Smooth muscle cell (in vitro differentiated cells): ENCODE results near the gene GLMP. TPM values are rescaled to one million over a fixed set of nuclear protein-coding genes. Genes with fewer than 3 reads are reported as not detected.

Source experiments
- DNase-seq: peaks from one replicate; lab custom pipeline; 2025; ENCODE audit not compliant: unreplicated experiment; lab: John Stamatoyannopoulos, UW
- H2AFZ ChIP-seq: fragments of 200-600 bp; sonication (generic); 2 replicates; pipeline ENCODE4 v1.6.0; 2016; ENCODE audit warnings: antibody characterized with exemption, low read depth, mild to moderate bottlenecking
- H3F3A ChIP-seq: fragments of 200-600 bp; sonication (generic); 2 replicates; pipeline ENCODE4 v1.6.0; 2017; ENCODE audit warnings: antibody characterized with exemption, low read depth
- H3K27ac ChIP-seq: fragments of 200-600 bp; sonication (generic); 2 replicates; pipeline ENCODE4 v1.5.1; 2016; ENCODE audit warnings: low read depth, mild to moderate bottlenecking
- H3K27me3 ChIP-seq: fragments of 200-600 bp; sonication (generic); 2 replicates; pipeline ENCODE4 v1.6.1; 2016; ENCODE audit warnings: low read depth, mild to moderate bottlenecking
- H3K36me3 ChIP-seq: fragments of 200-600 bp; sonication (generic); 2 replicates; pipeline ENCODE4 v1.5.1; 2016; ENCODE audit warnings: low read depth
- H3K4me1 ChIP-seq: fragments of 200-600 bp; sonication (generic); 2 replicates; pipeline ENCODE4 v1.5.1; 2016; ENCODE audit warnings: low read depth
- H3K4me2 ChIP-seq: fragments of 200-600 bp; sonication (generic); 2 replicates; pipeline ENCODE4 v1.6.0; 2016; ENCODE audit warnings: mild to moderate bottlenecking
- H3K4me3 ChIP-seq: fragments of 200-600 bp; sonication (generic); 2 replicates; pipeline ENCODE4 v1.5.1; 2016; ENCODE audit warnings: mild to moderate bottlenecking
- H3K79me2 ChIP-seq: fragments of 200-600 bp; sonication (generic); 2 replicates; pipeline ENCODE4 v1.6.0; 2016; ENCODE audit warnings: low read depth, mild to moderate bottlenecking
- H3K9ac ChIP-seq: fragments of 200-600 bp; sonication (generic); 2 replicates; pipeline ENCODE4 v1.6.0; 2016; ENCODE audit warnings: low read depth
- H3K9me3 ChIP-seq: fragments of 200-600 bp; sonication (generic); replicated peaks from 2 replicates; pipeline ENCODE4 v1.5.1; 2016; ENCODE audit warnings: low read depth
- H4K20me1 ChIP-seq: fragments of 200-600 bp; sonication (generic); 2 replicates; pipeline ENCODE4 v1.6.0; 2016; ENCODE audit warnings: low read depth
- CTCF ChIP-seq: fragments of 200-600 bp; sonication (generic); IDR thresholded peaks from 2 replicates; pipeline ENCODE4 v1.5.1; 2017; ENCODE audit warnings: borderline replicate concordance, mild to moderate bottlenecking, antibody characterized with exemption; ENCODE audit not compliant: insufficient read depth, poor library complexity, severe bottlenecking
- WGBS: methylation state at CpG from one replicate; pipeline ENCODE4 v1.1.7; 2016; ENCODE audit warnings: low lambda C conversion rate; 5-methylcytosine and 5-hydroxymethylcytosine counted together
- polyA plus RNA-seq: library from polyadenylated mRNA; unstranded; fragments of >200 nt; fragmentation: Nextera tagmentation; extraction: Ambion mirVana; gene quantifications from 2 replicates; pipeline ENCODE4 v1.2.1, GENCODE V29; 2016
- total RNA-seq: library from RNA; depleted of rRNA; stranded (reverse); fragments of >200 nt; gene quantifications from 2 replicates; pipeline ENCODE4 v1.2.3, GENCODE V29; 2014

The GLMP gene
- total and polyA plus RNA-seq, 2 experiments from 2014 or later = 62.4 to 85.8 TPM

- WGBS = 94% methylated on average over 2 of the region's 2 CpGs
- no peaks in the 10 kb centered on the region for H3K9me3 ChIP-seq
- no peak for TF ChIP-seq CTCF
- no peak overlapping the region for H2AFZ ChIP-seq
- H3F3A ChIP-seq = no peaks in the 10 kb centered on the region
- no peaks in the 10 kb centered on the region for H3K4me1 ChIP-seq
- no peak for DNase-seq
- no peak overlapping the region for H3K27ac ChIP-seq
- H3K79me2 ChIP-seq = no peaks in the 10 kb centered on the region
- no peak overlapping the region for H3K4me2 ChIP-seq
- no peak overlapping the region for H3K9ac ChIP-seq
- no peaks in the 10 kb centered on the region for H3K36me3 ChIP-seq
- H4K20me1 ChIP-seq = no peaks in the 10 kb centered on the region
- H3K4me3 ChIP-seq = no peak overlapping the region
- no peaks in the 10 kb centered on the region for H3K27me3 ChIP-seq
Observed at GRCh38 chr1:156244126-156244525, 51.4 kb downstream of the GLMP start.

GRCh38 chr1:156242738-156243137 is 52.7 kb downstream of the GLMP start:
- no peak for TF ChIP-seq CTCF

More at GRCh38 chr1:156242738-156243137, 52.7 kb downstream of the GLMP start:
- Histone ChIP-seq H3K27ac (no peak overlapping the region), H3K79me2 (no peaks in the 10 kb centered on the region), H2AFZ (no peak overlapping the region), H3K4me3 (no peak overlapping the region), H3K4me1 (no peaks in the 10 kb centered on the region), H3F3A (no peaks in the 10 kb centered on the region), H3K36me3 (no peaks in the 10 kb centered on the region), H3K27me3 (no peaks in the 10 kb centered on the region), H3K9me3 (no peaks in the 10 kb centered on the region), H3K4me2 (no peak overlapping the region), H4K20me1 (no peaks in the 10 kb centered on the region), H3K9ac (no peak overlapping the region)
- WGBS = 97% methylated on average over 9 of the region's 10 CpGs
- DNase-seq = no peak

Other genes with a start within 250 kb of the GLMP start
- gene UBQLN4, start 241.9 kb downstream of the GLMP start, total RNA-seq = 18.1 and 18.8 TPM in 2 replicates
- 19.4 and 23.3 TPM in 2 replicates for gene UBQLN4, start 241.9 kb downstream of the GLMP start, polyA plus RNA-seq
- 32.2 and 55.1 TPM in 2 replicates for gene LAMTOR2, start 240.9 kb downstream of the GLMP start, total RNA-seq
- 146 and 156 TPM in 2 replicates for gene LAMTOR2, start 240.9 kb downstream of the GLMP start, polyA plus RNA-seq
- gene RAB25, start 234.5 kb downstream of the GLMP start, total RNA-seq = 16.8 and 27.1 TPM in 2 replicates
- gene RAB25, start 234.5 kb downstream of the GLMP start, polyA plus RNA-seq = 8.9 and 53.5 TPM in 2 replicates
- 13.5 and 13.8 TPM in 2 replicates for gene MEX3A, start 213.2 kb downstream of the GLMP start, total RNA-seq
- gene MEX3A, start 213.2 kb downstream of the GLMP start, polyA plus RNA-seq = 10.5 and 11.0 TPM in 2 replicates
- gene LMNA, start 181.0 kb downstream of the GLMP start, total RNA-seq = 237 and 256 TPM in 2 replicates
- 626 and 674 TPM in 2 replicates for gene LMNA, start 181.0 kb downstream of the GLMP start, polyA plus RNA-seq
- gene SEMA4A, start 142.1 kb downstream of the GLMP start, total RNA-seq = 2.1 and 5.0 TPM in 2 replicates
- gene SEMA4A, start 142.1 kb downstream of the GLMP start, polyA plus RNA-seq = 2.2 and 4.2 TPM in 2 replicates
- gene SLC25A44, start 101.6 kb downstream of the GLMP start, total RNA-seq = 11.6 and 13.9 TPM in 2 replicates
- gene SLC25A44, start 101.6 kb downstream of the GLMP start, polyA plus RNA-seq = 11.4 and 17.7 TPM in 2 replicates
- gene PMF1, start 82.7 kb downstream of the GLMP start, total RNA-seq = 51.4 and 59.2 TPM in 2 replicates
- 82.5 and 87.4 TPM in 2 replicates for gene PMF1, start 82.7 kb downstream of the GLMP start, polyA plus RNA-seq
- 0.63 TPM in 1 of 2 replicates, not detected in the other for gene BGLAP, start 53.5 kb downstream of the GLMP start, total RNA-seq
- gene BGLAP, start 53.5 kb downstream of the GLMP start, polyA plus RNA-seq = 0.62 and 2.9 TPM in 2 replicates
- 1.3 and 3.0 TPM in 2 replicates for gene PAQR6, start 47.6 kb downstream of the GLMP start, total RNA-seq
- gene PAQR6, start 47.6 kb downstream of the GLMP start, polyA plus RNA-seq = 2.7 and 4.4 TPM in 2 replicates
- 42.8 and 47.4 TPM in 2 replicates for gene SMG5, start 12.9 kb downstream of the GLMP start, total RNA-seq
- 42.3 and 57.2 TPM in 2 replicates for gene SMG5, start 12.9 kb downstream of the GLMP start, polyA plus RNA-seq
- 2.5 and 8.9 TPM in 2 replicates for gene TMEM79, start 11.4 kb downstream of the GLMP start, total RNA-seq
- 6.9 and 18.9 TPM in 2 replicates for gene TMEM79, start 11.4 kb downstream of the GLMP start, polyA plus RNA-seq
- not detected in 2 replicates for gene VHLL, start 3.6 kb upstream of the GLMP start, total RNA-seq
- not detected in 2 replicates for gene VHLL, start 3.6 kb upstream of the GLMP start, polyA plus RNA-seq
- gene CCT3, start 42.6 kb upstream of the GLMP start, total RNA-seq = 147 and 178 TPM in 2 replicates
- 179 and 182 TPM in 2 replicates for gene CCT3, start 42.6 kb upstream of the GLMP start, polyA plus RNA-seq
- 0.54 and 2.9 TPM in 2 replicates for gene TSACC, start 42.8 kb upstream of the GLMP start, total RNA-seq
- 0.72 TPM in 1 of 2 replicates, not detected in the other for gene TSACC, start 42.8 kb upstream of the GLMP start, polyA plus RNA-seq
- gene RHBG, start 73.5 kb upstream of the GLMP start, total RNA-seq = 0.63 TPM in 1 of 2 replicates, not detected in the other
- 0.09 TPM in 1 of 2 replicates, not detected in the other for gene RHBG, start 73.5 kb upstream of the GLMP start, polyA plus RNA-seq
- gene MEF2D, start 205.1 kb upstream of the GLMP start, total RNA-seq = 23.2 and 24.3 TPM in 2 replicates
- gene MEF2D, start 205.1 kb upstream of the GLMP start, polyA plus RNA-seq = 40.5 and 45.6 TPM in 2 replicates